SKM-1 (cell line): ENCODE measurements around the gene PDZRN3.

Source experiments
- DNase-seq: peaks from one replicate; lab custom pipeline; 2025; ENCODE audit not compliant: unreplicated experiment; lab: John Stamatoyannopoulos, UW

The PDZRN3 gene

GRCh38 chr3:73623346-73623745 is 1.4 kb downstream of the PDZRN3 start:
- no peak for DNase-seq

DNA sequence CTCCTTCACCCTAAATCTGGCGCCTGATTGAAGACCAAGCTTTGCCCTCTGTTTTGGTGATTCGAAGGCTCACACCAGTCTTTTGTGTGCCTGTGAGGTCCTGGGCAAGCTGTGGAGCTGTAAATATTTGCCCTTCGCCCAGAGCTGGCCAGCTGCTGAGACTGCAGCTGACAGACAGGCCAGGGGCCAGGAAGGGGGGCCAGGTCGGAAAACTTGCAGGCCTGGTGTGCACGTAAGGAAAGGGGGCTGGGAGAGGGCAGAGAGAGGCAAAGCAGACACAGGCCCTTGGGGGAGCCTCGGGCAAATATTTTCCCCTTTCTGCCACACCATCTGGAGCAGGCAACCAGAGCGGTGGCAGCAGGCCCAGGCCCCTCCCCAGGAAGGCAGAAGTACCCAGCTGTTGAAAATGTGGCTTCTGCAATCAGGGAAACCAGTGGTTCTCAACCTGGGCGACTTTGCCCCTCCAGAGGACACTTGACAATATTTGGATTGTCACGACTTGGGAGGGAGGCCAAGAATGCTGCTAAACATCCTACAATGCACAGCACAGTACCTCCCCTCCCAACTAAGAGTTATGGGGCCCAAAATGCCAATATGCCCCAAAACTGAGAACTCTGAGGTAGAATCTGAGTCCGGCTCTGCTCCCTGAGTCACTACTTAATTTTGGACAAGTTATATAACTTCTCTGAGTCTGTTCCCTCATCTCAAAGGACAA is 2.5 kb downstream of the PDZRN3 start:
- DNase-seq: no peak

GRCh38 chr3:73621388-73621787 is 3.4 kb downstream of the PDZRN3 start:
- no peak for DNase-seq

DNA sequence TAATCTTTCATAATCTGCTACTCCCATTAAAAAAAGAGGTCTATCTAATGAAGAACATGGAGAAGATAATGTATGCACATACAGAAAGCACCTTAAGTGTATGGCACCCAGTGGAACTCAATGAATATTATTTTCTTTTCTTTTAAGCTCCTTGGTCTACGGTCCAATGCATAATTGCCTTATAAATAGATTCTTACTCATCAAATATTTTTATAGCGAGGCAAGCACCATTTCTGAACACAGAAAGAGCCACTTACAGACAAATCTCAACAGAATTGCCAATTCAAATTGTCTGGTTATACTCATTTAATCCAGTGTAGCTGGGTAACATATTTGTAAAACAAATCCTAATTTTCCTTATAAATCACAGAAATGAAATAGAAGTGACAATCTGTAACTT is 6.3 kb downstream of the PDZRN3 start:
- DNase-seq: no peak

GRCh38 chr3:73616056-73616455 is 8.7 kb downstream of the PDZRN3 start:
- DNase-seq: no peak

GRCh38 chr3:73614419-73614818 is 10.3 kb downstream of the PDZRN3 start:
- DNase-seq: peak; percentile 49

DNA sequence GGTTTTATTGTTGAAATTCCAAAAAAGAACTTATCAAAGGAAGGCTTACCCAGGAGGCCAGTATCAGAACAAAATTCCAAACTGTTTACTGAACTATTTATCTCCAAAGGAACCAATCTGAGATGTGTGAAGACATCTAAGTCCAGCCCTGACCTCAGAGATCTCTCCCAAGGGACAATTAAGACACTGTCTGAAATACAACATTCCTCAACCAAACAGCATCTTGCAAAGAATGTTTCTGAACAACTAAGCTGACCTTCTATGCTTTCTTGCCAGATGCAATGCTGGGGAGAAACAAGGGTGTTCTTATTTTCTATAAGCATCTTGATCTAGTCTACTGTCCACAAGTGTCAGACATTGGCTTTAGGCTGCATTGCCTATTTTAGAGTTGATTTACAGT is 13.6 kb downstream of the PDZRN3 start:
- no peak for DNase-seq

GRCh38 chr3:73610493-73610892 is 14.2 kb downstream of the PDZRN3 start:
- no peak for DNase-seq

DNA sequence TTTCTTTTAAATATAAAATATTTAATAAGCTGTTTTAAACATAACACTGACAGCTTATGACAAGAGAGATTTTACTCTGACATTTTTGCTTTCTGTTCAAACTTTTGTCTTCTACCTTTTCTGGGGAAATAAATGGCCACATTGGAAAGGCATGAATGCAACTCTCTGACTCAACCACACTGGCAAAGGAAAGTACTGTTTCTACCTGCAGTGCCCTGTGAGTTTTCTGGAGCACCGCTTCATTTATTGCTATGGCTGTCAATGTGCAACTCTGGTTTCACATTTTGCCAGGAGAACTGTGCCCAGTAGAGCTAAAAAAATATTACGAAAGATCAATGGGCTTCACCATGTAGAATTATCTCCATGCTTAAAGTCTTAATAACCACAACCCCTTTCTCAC is 15.1 kb downstream of the PDZRN3 start:
- DNase-seq: no peak

- no peak for DNase-seq
Measured at GRCh38 chr3:73609315-73609641, 15.5 kb downstream of the PDZRN3 start.

DNA sequence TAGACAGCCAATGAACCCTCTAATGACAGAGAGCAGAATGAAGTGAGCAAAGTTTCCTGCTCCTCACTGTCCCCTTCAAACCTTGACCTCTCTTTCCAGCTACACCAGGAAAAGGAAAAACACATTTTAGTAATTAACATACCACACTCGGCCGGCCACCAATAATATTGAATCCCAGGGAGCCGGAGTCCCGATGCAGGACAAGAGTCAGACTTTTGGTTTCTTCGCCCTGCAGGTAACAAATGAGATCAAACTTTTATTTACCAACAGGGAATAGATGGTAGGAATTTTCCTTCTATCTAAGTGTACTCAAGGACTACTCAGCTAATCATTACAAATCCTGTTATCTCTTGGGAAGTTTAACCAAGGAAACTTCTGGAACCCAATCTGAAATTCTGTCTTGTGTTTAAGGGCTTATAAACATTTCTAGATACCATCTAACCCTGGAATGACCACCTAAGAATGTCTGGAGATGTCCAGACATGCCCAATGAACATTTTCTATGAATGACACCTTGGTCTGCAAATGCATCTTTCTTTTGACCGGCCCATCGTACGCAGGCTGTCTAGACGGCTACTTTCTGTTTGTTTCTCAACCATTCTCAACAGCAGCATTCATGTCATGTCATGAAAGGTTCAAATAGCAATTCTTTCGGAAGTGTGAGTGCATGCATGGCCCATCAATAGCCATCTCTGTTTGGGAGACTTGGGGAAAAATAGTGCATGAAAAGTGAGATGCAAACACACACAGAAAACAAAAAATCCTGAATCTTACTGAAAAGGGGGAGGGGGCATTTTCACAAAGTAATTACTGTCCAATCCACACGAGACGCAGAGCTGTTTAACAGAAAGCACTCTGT is 16.1 kb downstream of the PDZRN3 start:
- no peak for DNase-seq

- no peak for DNase-seq
Measured at GRCh38 chr3:73605861-73606260, 18.9 kb downstream of the PDZRN3 start.

GRCh38 chr3:73605412-73605811 is 19.3 kb downstream of the PDZRN3 start:
- DNase-seq: no peak

DNA sequence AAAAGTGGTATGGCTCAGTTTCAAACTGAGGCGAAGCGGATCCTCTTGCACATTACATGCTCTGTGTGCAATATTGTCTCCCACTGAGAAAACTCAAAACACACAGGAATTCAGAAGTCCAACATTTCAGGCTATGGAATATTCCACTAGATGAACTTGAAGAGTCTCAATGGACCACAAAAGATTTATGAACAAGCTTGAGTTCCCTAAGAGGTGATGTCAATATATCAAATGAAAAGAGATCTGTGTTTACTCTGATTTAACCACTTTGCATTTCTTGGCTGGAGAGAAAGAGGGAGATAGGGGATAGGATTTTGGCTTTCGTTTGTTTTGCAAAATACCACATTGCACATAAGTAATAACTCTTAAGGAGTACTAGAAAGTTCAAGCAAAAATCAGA is 20.3 kb downstream of the PDZRN3 start:
- DNase-seq: no peak

DNA sequence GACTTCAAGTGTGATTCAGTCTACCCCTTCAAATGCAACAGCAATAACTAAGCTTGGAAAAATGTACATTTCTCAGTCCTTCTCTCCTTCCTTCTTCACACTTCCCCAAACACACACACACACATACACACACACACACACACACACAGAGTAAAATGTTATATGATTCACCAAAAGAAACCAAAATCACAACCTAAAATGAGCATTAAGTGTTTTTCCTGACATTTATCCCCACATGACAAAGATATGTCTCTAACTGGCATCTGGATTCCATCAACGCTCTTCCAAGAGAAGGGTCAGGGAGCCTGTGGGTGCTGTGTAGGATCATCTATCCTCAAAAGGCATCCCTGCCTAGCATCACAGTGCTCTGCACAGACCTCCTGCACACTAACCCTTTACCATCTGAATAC is 21.0 kb downstream of the PDZRN3 start:
- DNase-seq: no peak

GRCh38 chr3:73602170-73602569 is 22.6 kb downstream of the PDZRN3 start:
- no peak for DNase-seq

GRCh38 chr3:73601481-73601880 is 23.3 kb downstream of the PDZRN3 start:
- DNase-seq: no peak

- no peak for DNase-seq
Measured at GRCh38 chr3:73601011-73601410, 23.7 kb downstream of the PDZRN3 start.

GRCh38 chr3:73600293-73600938 is 24.3 kb downstream of the PDZRN3 start:
- DNase-seq: no peak

DNA sequence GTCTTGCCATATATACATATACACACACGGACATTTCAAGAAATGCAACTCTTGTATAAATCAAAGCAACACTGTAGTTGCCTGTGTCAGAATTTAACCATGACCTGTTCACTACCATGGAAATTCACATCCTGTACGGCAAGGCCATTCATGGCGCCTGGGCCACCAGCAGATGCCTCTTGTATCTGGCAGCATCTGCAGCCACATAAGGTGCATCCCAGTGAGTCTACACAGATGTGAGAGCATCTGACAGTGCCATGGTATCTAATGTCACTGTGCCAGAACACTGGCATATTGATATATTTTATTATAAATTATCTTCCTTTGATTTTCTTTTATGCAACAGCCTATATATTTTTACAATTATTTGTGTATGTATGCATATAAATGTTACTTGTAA is 25.1 kb downstream of the PDZRN3 start:
- DNase-seq: no peak

GRCh38 chr3:73597476-73597875 is 27.3 kb downstream of the PDZRN3 start:
- no peak for DNase-seq
